HG03558 (cell line): ENCODE data around the gene PCSK5.

Source experiments
- ATAC-seq: cut with Tn5 transposase; IDR thresholded peaks from one replicate; pipeline ENCODE4 v1.9.1; 2021; ENCODE audit warnings: moderate number of reproducible peaks; ENCODE audit not compliant: unreplicated experiment; ENCODE audit errors: extremely low read depth

Gene PCSK5

GRCh38 chr9:76401176-76401575, 510.7 kb downstream of the PCSK5 start:
- no peak for ATAC-seq

GRCh38 chr9:76401580-76402354, 511.3 kb downstream of the PCSK5 start:
- no peak for ATAC-seq

- peak; percentile 79 for ATAC-seq
Measured at GRCh38 chr9:76403352-76403751, 512.9 kb downstream of the PCSK5 start.

DNA sequence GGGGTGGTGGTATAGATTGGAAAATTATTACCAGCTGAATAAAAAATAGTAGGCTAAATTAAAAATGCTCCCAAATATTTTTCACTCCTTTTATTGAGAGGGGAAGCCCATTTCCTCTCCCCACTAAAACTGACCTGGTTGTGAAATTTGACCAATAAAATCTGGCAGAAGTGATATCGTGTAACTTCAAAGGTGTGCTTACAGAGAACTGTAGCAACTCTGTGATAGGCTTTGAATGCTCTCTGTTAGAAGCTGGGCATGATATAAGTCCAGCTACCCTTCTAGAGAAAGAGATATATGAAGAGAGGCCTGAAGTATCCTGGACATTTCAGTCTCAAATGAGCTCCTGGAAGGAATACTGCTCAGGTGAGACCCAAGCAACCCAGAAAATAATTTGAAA, 513.9 kb downstream of the PCSK5 start:
- no peak for ATAC-seq

GRCh38 chr9:76405340-76405739, 514.9 kb downstream of the PCSK5 start:
- ATAC-seq = no peak

GRCh38 chr9:76405868-76406267, 515.4 kb downstream of the PCSK5 start:
- ATAC-seq = no peak
